Neural cell (in vitro differentiated cells): Measurements from ENCODE around the gene EMC9.

Experiments used
- CTCF ChIP-seq: fragments of 450-650 bp; IDR thresholded peaks from 2 replicates; pipeline ENCODE4 v1.5.1; 2014; ENCODE audit warnings: antibody characterized with exemption, mild to moderate bottlenecking, moderate library complexity; ENCODE audit not compliant: poor library complexity, severe bottlenecking
- EP300 ChIP-seq: fragments of 450-650 bp; conservative IDR thresholded peaks from 2 replicates; pipeline ENCODE4 v1.6.1; 2014; ENCODE audit warnings: antibody characterized with exemption, mild to moderate bottlenecking, moderate library complexity; ENCODE audit not compliant: poor library complexity, severe bottlenecking
- EZH2 ChIP-seq: fragments of 200-600, 300-800 bp; shearing (Covaris generic), sonication (generic); IDR thresholded peaks from 2 replicates; pipeline ENCODE4 v1.6.1; 2014; ENCODE audit warnings: antibody characterized with exemption, low read length, borderline replicate concordance, mild to moderate bottlenecking; ENCODE audit not compliant: insufficient read depth, poor library complexity, severe bottlenecking
- MXI1 ChIP-seq: fragments of 450-650 bp; conservative IDR thresholded peaks from 2 replicates; pipeline ENCODE4 v1.6.1; 2014; ENCODE audit warnings: antibody characterized with exemption, mild to moderate bottlenecking; ENCODE audit not compliant: poor library complexity, severe bottlenecking
- POLR2AphosphoS5 ChIP-seq: IDR thresholded peaks from 2 replicates; pipeline ENCODE4 v1.6.1; 2012
- RAD21 ChIP-seq: fragments of 450-650 bp; conservative IDR thresholded peaks from 2 replicates; pipeline ENCODE4 v1.6.1; 2014; ENCODE audit warnings: antibody characterized with exemption, mild to moderate bottlenecking, moderate library complexity

GRCh38 chr14:24145690-24146452, 4.5 kb upstream of the EMC9 start:
- TF ChIP-seq EZH2 (no peak), CTCF (no peak), POLR2AphosphoS5 (no peak), EP300 (no peak), RAD21 (no peak), MXI1 (no peak)
